GM12891 (cell line): ENCODE measurements around the gene CLIC5.

Source experiments
- POLR2A ChIP-seq: IDR thresholded peaks from 2 replicates; pipeline ENCODE4 v1.6.1; 2011; ENCODE audit warnings: low read depth, low read length, control low read depth
- POLR2AphosphoS5 ChIP-seq: IDR thresholded peaks from 2 replicates; pipeline ENCODE4 v1.6.1; 2011; ENCODE audit warnings: low read depth, low read length, control low read depth
- POU2F2 ChIP-seq: IDR thresholded peaks from 2 replicates; pipeline ENCODE4 v1.6.1; 2011; ENCODE audit warnings: low read depth, mild to moderate bottlenecking, control low read depth, low read length, moderate library complexity

DNA sequence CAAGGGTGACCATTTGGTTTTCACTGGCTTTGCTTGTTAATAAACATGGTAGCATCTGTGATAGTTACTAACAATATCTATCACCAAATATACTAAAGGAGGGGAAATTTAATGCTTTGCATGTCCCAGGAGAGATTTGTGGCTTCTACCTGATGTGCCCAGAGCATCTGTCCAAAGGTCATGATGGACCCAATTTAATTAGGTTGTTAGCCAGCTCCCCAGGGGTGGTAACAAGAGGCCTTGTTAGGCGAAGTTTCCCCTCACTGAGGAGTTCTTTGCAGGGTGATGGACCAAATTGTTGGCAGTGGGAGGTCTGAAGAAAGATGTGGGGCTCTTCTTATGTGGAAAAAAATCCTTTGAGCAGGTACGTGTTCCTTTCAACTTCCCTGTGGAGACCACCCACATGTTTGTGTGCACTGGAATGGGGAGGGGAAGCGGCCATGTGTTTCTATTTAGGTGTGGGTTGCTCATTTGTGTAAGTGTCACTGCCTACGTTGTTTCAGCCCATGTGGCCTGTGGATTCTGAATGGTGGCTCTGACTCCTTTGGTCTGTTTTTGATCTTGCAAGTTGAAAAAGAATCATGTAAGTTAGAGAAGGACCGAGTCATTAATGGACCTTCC, 137.6 kb downstream of the CLIC5 start:
- no peak for TF ChIP-seq POLR2A
- no peak for TF ChIP-seq POLR2AphosphoS5
- TF ChIP-seq POU2F2: no peak
